GM23338 (cell line): Measurements from ENCODE around the gene MEGF10. TPM values are rescaled to one million over a fixed set of nuclear protein-coding genes. Genes with fewer than 3 reads are reported as not detected.
"Not testable (repeated sequence)": the region's sequence is repeated elsewhere in the genome, so short reads cannot be mapped to it uniquely, and the experiment has no call there.

Experiments
- ATAC-seq: fragments of 200-7000 bp; cut with Tn5 transposase; 3 replicates; pipeline ENCODE4 v1.9.1; 2020
- DNase-seq: peaks from one replicate; pipeline ENCODE4 v3.0.0-alpha.2; 2015; ENCODE audit warnings: low spot score
- H2AFZ ChIP-seq: fragments of 200-600 bp; sonication (generic); 2 replicates; pipeline ENCODE4 v1.8.0; 2016; ENCODE audit warnings: antibody characterized with exemption, mild to moderate bottlenecking, moderate library complexity
- H3F3A ChIP-seq: fragments of 200-600 bp; sonication (generic); replicated peaks from 2 replicates; pipeline ENCODE4 v1.8.0; 2017; ENCODE audit warnings: antibody characterized with exemption, mixed run types, low read depth
- H3K27ac ChIP-seq: fragments of 200-600 bp; sonication (generic); 2 replicates; pipeline ENCODE4 v1.6.1; 2016; ENCODE audit warnings: low read depth
- H3K27me3 ChIP-seq: fragments of 200-600 bp; sonication (generic); 2 replicates; pipeline ENCODE4 v1.8.0; 2016; ENCODE audit warnings: mild to moderate bottlenecking, mixed run types, moderate library complexity; ENCODE audit not compliant: insufficient read depth
- H3K36me3 ChIP-seq: fragments of 200-600 bp; sonication (generic); 2 replicates; pipeline ENCODE4 v1.8.0; 2016; ENCODE audit warnings: mild to moderate bottlenecking; ENCODE audit not compliant: insufficient read depth
- H3K4me1 ChIP-seq: fragments of 200-600 bp; sonication (generic); 2 replicates; pipeline ENCODE4 v1.8.0; 2016; ENCODE audit warnings: mild to moderate bottlenecking, moderate library complexity; ENCODE audit not compliant: insufficient read depth
- H3K4me2 ChIP-seq: fragments of 200-600 bp; sonication (generic); 2 replicates; pipeline ENCODE4 v1.7.1; 2017; ENCODE audit warnings: mixed run types
- H3K4me3 ChIP-seq: fragments of 200-600 bp; sonication (generic); 2 replicates; pipeline ENCODE4 v1.6.1; 2016; ENCODE audit warnings: mixed run types
- H3K79me2 ChIP-seq: fragments of 200-600 bp; sonication (generic); replicated peaks from 2 replicates; pipeline ENCODE4 v1.8.0; 2017; ENCODE audit warnings: mild to moderate bottlenecking; ENCODE audit not compliant: insufficient read depth
- H3K9me2 ChIP-seq: fragments of 200-600 bp; sonication (generic); 2 replicates; pipeline ENCODE4 v1.8.0; 2017; ENCODE audit not compliant: insufficient read depth
- H4K20me1 ChIP-seq: fragments of 200-600 bp; sonication (generic); replicated peaks from 2 replicates; pipeline ENCODE4 v1.8.0; 2017; ENCODE audit warnings: mild to moderate bottlenecking; ENCODE audit not compliant: insufficient read depth
- H3K27ac Mint-ChIP-seq: 2 replicates; pipeline ENCODE4 v1.8.0; 2020; ENCODE audit warnings: inconsistent platforms, mild to moderate bottlenecking, moderate library complexity, mixed read lengths
- H3K27me3 Mint-ChIP-seq: 3 replicates; pipeline ENCODE4 v1.8.0; 2022; ENCODE audit warnings: low read depth, mild to moderate bottlenecking, moderate library complexity, mixed read lengths, inconsistent platforms; ENCODE audit not compliant: insufficient read depth, poor library complexity
- H3K36me3 Mint-ChIP-seq: 3 replicates; pipeline ENCODE4 v1.8.0; 2021; ENCODE audit warnings: low read depth, mild to moderate bottlenecking, inconsistent platforms, moderate library complexity, mixed read lengths
- H3K4me1 Mint-ChIP-seq: 3 replicates; pipeline ENCODE4 v1.8.0; 2020; ENCODE audit warnings: mild to moderate bottlenecking, inconsistent platforms, mixed read lengths
- H3K4me3 Mint-ChIP-seq: 3 replicates; pipeline ENCODE4 v1.8.0; 2021; ENCODE audit warnings: moderate library complexity, mild to moderate bottlenecking, inconsistent platforms, mixed read lengths
- H3K9me3 Mint-ChIP-seq: 3 replicates; pipeline ENCODE4 v1.8.0; 2020; ENCODE audit warnings: moderate library complexity, mild to moderate bottlenecking, inconsistent platforms, mixed read lengths
- EZH2 ChIP-seq: fragments of 200-600 bp; sonication (generic); IDR thresholded peaks from one replicate; pipeline ENCODE4 v1.8.0; 2017; ENCODE audit warnings: antibody characterized with exemption, mild to moderate bottlenecking, low read depth; ENCODE audit not compliant: unreplicated experiment
- EZH2phosphoT487 ChIP-seq: fragments of 200-600 bp; sonication (generic); IDR thresholded peaks from one replicate; pipeline ENCODE4 v1.8.1; 2018; ENCODE audit warnings: antibody characterized with exemption; ENCODE audit not compliant: unreplicated experiment
- STAT1 ChIP-seq: IDR thresholded peaks from one replicate; pipeline ENCODE4 v1.6.1; 2016; ENCODE audit warnings: antibody characterized with exemption; ENCODE audit not compliant: unreplicated experiment
- polyA plus RNA-seq: library from polyadenylated mRNA; unstranded; fragments of >200 nt; fragmentation: Nextera tagmentation; extraction: Ambion mirVana; gene quantifications from 2 replicates; pipeline ENCODE4 v1.2.1, GENCODE V29; 2016
- total RNA-seq: library from RNA; depleted of rRNA; stranded (reverse); fragments of >200 nt; shearing (Covaris generic); gene quantifications from 2 replicates; pipeline ENCODE4 v1.2.3, GENCODE V29; 2014
- TF ChIP-seq, protein P1 (sequence below): fragments of 250-450 bp; sonication (Bioruptor Pico); IDR thresholded peaks from 2 replicates; pipeline ENCODE4 v1.5.0; 2020; ENCODE audit warnings: mild to moderate bottlenecking, moderate library complexity

The MEGF10 gene
- total and polyA plus RNA-seq, 2 experiments from 2014 or later, result 4.5 to 28.3 TPM

DNA sequence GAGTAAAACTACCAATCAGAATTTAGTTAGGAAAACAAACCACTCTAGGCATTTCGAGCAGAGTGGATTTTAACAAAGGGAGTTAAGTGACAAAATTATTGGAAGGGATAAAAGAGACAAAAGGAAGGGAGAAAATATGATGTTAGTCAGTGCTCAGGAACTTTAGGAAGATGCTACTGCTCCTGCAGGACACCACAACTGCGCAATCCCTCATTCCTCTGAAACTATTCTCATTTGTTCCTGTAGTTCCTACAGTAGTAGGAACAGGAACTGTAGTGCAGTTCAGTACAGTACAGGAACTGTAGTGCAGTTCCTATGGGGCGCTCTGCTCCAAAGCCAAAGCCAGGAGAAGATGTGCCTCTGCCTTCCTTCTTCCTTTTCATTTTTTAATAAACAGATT lies 29.9 kb upstream of the MEGF10 start:
- Histone ChIP-seq H2AFZ (no peak overlapping the region), H3K36me3 (0 out of 2 replicates have a peak, but pooled peaks cover 5% of the 10 kb centered on the region), H3K4me1 (no peaks in the 10 kb centered on the region), H4K20me1 (no peaks in the 10 kb centered on the region), H3F3A (no peaks in the 10 kb centered on the region), H3K79me2 (no peaks in the 10 kb centered on the region), H3K9me2 (no peaks in the 10 kb centered on the region), H3K4me3 (no peak overlapping the region), H3K27me3 (no peaks in the 10 kb centered on the region), H3K4me2 (no peak overlapping the region), H3K27ac (no peak overlapping the region)
- Mint-ChIP-seq H3K9me3 (peaks cover 5% of the 10 kb centered on the region; the same call in 2 of the 3 replicates), H3K27me3 (no peaks in the 10 kb centered on the region), H3K36me3 (peaks cover 5% of the 10 kb centered on the region; the same call in 1 of the 3 replicates), H3K4me1 (peaks cover 2% of the 10 kb centered on the region; the same call in 1 of the 3 replicates), H3K27ac (no peak overlapping the region), H3K4me3 (no peak overlapping the region)
- no peak for ATAC-seq
- no peak for TF ChIP-seq EZH2phosphoT487
- TF ChIP-seq EZH2, result no peak
- no peak for TF ChIP-seq STAT1
- TF ChIP-seq, protein P1, sequence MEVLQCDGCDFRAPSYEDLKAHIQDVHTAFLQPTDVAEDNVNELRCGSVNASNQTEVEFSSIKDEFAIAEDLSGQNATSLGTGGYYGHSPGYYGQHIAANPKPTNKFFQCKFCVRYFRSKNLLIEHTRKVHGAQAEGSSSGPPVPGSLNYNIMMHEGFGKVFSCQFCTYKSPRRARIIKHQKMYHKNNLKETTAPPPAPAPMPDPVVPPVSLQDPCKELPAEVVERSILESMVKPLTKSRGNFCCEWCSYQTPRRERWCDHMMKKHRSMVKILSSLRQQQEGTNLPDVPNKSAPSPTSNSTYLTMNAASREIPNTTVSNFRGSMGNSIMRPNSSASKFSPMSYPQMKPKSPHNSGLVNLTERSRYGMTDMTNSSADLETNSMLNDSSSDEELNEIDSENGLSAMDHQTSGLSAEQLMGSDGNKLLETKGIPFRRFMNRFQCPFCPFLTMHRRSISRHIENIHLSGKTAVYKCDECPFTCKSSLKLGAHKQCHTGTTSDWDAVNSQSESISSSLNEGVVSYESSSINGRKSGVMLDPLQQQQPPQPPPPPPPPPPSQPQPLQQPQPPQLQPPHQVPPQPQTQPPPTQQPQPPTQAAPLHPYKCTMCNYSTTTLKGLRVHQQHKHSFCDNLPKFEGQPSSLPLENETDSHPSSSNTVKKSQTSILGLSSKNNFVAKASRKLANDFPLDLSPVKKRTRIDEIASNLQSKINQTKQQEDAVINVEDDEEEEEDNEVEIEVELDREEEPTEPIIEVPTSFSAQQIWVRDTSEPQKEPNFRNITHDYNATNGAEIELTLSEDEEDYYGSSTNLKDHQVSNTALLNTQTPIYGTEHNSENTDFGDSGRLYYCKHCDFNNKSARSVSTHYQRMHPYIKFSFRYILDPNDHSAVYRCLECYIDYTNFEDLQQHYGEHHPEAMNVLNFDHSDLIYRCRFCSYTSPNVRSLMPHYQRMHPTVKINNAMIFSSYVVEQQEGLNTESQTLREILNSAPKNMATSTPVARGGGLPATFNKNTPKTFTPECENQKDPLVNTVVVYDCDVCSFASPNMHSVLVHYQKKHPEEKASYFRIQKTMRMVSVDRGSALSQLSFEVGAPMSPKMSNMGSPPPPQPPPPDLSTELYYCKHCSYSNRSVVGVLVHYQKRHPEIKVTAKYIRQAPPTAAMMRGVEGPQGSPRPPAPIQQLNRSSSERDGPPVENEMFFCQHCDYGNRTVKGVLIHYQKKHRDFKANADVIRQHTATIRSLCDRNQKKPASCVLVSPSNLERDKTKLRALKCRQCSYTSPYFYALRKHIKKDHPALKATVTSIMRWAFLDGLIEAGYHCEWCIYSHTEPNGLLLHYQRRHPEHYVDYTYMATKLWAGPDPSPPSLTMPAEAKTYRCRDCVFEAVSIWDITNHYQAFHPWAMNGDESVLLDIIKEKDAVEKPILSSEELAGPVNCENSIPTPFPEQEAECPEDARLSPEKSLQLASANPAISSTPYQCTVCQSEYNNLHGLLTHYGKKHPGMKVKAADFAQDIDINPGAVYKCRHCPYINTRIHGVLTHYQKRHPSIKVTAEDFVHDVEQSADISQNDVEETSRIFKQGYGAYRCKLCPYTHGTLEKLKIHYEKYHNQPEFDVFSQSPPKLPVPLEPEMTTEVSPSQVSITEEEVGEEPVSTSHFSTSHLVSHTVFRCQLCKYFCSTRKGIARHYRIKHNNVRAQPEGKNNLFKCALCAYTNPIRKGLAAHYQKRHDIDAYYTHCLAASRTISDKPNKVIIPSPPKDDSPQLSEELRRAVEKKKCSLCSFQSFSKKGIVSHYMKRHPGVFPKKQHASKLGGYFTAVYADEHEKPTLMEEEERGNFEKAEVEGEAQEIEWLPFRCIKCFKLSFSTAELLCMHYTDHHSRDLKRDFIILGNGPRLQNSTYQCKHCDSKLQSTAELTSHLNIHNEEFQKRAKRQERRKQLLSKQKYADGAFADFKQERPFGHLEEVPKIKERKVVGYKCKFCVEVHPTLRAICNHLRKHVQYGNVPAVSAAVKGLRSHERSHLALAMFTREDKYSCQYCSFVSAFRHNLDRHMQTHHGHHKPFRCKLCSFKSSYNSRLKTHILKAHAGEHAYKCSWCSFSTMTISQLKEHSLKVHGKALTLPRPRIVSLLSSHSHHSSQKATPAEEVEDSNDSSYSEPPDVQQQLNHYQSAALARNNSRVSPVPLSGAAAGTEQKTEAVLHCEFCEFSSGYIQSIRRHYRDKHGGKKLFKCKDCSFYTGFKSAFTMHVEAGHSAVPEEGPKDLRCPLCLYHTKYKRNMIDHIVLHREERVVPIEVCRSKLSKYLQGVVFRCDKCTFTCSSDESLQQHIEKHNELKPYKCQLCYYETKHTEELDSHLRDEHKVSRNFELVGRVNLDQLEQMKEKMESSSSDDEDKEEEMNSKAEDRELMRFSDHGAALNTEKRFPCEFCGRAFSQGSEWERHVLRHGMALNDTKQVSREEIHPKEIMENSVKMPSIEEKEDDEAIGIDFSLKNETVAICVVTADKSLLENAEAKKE (CRISPR knock-in tag), result no peak
- DNase-seq, result no peak

DNA sequence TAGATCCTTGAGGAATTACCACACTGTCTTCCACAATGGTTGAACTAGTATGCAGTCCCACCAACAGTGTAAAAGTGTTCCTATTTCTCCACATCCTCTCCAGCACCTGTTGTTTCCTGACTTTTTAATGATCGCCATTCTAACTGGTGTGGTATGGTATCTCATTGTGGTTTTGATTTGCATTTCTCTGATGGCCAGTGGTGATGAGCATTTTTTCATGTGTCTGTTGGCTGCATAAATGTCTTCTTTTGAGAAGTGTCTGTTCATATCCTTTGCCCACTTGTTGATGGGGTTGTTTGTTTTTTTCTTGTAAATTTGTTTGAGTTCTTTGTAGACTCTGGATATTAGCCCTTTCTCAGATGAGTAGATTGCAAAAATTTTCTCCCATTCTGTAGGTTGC lies 25.1 kb upstream of the MEGF10 start:
- H3K36me3 Mint-ChIP-seq, result peaks cover 15% of the 10 kb centered on the region
- not testable (repeated sequence) for H3K27me3 Mint-ChIP-seq, H4K20me1 ChIP-seq, H3K27me3 ChIP-seq, H3K4me3 Mint-ChIP-seq, H3K79me2 ChIP-seq, ATAC-seq, DNase-seq, H3K4me1 ChIP-seq, H3K27ac ChIP-seq, H3K36me3 ChIP-seq, H3K9me2 ChIP-seq, H3F3A ChIP-seq, H3K27ac Mint-ChIP-seq, H3K4me2 ChIP-seq, H3K4me3 ChIP-seq, H2AFZ ChIP-seq, H3K4me1 Mint-ChIP-seq
- peaks cover 26% of the 10 kb centered on the region for H3K9me3 Mint-ChIP-seq

GRCh38 chr5:127268342-127268741 lies 22.3 kb upstream of the MEGF10 start:
- Mint-ChIP-seq H3K9me3 (peaks cover 50% of the 10 kb centered on the region), H3K36me3 (peaks cover 35% of the 10 kb centered on the region)
- H3K27me3 ChIP-seq, H3K27me3 Mint-ChIP-seq, H3K9me2 ChIP-seq, H3K27ac Mint-ChIP-seq, H3F3A ChIP-seq, H3K79me2 ChIP-seq, H3K4me3 ChIP-seq, H3K36me3 ChIP-seq, H3K4me1 Mint-ChIP-seq, H3K27ac ChIP-seq, H3K4me3 Mint-ChIP-seq, H4K20me1 ChIP-seq, ATAC-seq, H3K4me1 ChIP-seq: not testable (repeated sequence)
- Histone ChIP-seq H3K4me2 (peak overlapping the region; percentile 51; the same call in 1 of the 2 replicates), H2AFZ (peak overlapping the region; percentile 83)
- DNase-seq, result peak; percentile 20

DNA sequence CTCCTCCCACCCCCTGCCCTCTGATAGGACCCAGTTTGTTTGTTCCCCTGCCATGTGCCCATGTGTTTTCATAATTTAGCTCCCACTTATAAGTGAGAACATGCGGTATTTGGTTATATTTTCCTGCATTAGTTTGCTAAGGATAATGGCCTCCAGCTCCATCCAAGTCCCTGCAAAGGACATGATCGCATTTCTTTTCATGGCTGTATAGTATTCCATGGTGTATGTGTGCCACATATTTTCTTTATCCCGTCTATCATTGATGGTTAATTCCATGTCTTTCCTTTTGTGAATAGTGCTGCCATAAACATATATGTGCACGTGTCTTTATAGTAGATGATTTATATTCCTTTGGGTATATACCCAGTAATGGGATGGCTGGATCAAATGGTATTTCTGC lies 19.9 kb upstream of the MEGF10 start:
- not testable (repeated sequence) for H3K27me3 ChIP-seq, H3K9me2 ChIP-seq, H3K27ac ChIP-seq, H4K20me1 ChIP-seq, H3F3A ChIP-seq, H3K36me3 ChIP-seq, ATAC-seq, H3K4me1 Mint-ChIP-seq, H3K4me1 ChIP-seq, H3K79me2 ChIP-seq, H3K4me2 ChIP-seq, H3K27me3 Mint-ChIP-seq, H3K27ac Mint-ChIP-seq, H3K4me3 ChIP-seq, H3K4me3 Mint-ChIP-seq, DNase-seq, H2AFZ ChIP-seq
- peaks cover 50% of the 10 kb centered on the region for H3K9me3 Mint-ChIP-seq
- peaks cover 35% of the 10 kb centered on the region for H3K36me3 Mint-ChIP-seq
